Pancreas (tissue), 10 donors: ENCODE results near the gene PRUNE1. TPM values are rescaled to one million over a fixed set of nuclear protein-coding genes. Genes with fewer than 3 reads are reported as not detected.
A peak's percentile ranks its signal among the peaks of the same experiment; 100 is the strongest.

Source experiments
- ATAC-seq, 4 donors: fragments of 200-7000 bp; cut with Tn5 transposase; one replicate each; pipeline versions ENCODE4 v1.8.0 to v1.9.1; 2020; ENCODE audit warnings: mild to moderate bottlenecking in 4 of 4, moderate library complexity in 4 of 4
- DNase-seq, 6 donors: peaks; one replicate each; pipeline ENCODE4 v3.0.0-alpha.2; 2020
- FAIRE-seq: peaks from 2 replicates; lab custom pipeline; 2012; peaks lifted over from hg19 to GRCh38; lab: Jason Lieb, UNC
- H3K27ac ChIP-seq, 4 donors: fragments of 200-600 bp; sonication (generic); 1 replicate in 3 of 4; 2 replicates in 1 of 4; pipeline versions ENCODE4 v1.5.0 to v1.8.0; 2020
- H3K27me3 ChIP-seq, 4 donors: fragments of 200-600 bp; one replicate each; pipeline ENCODE4 v1.8.0; 2021
- H3K36me3 ChIP-seq, 3 donors: fragments of 200-600 bp; sonication (generic) in 1 of 3; one replicate each; pipeline versions ENCODE4 v1.5.0 to v1.8.0; 2020 to 2021
- H3K4me1 ChIP-seq, 3 donors: fragments of 200-600 bp; one replicate each; pipeline ENCODE4 v1.8.0; 2021
- H3K4me3 ChIP-seq, 4 donors: fragments of 200-600 bp; sonication (generic) in 2 of 4; one replicate each; pipeline versions ENCODE4 v1.5.0 to v1.8.0; 2020 to 2021
- H3K9me3 ChIP-seq, 4 donors: fragments of 200-600 bp; one replicate each; pipeline ENCODE4 v1.8.0; 2021
- WGBS, 2 donors: extraction: QIAGEN DNeasy Blood & Tissue Kit; methylation state at CpG; one replicate each; pipeline ENCODE4 v1.1.7; 2013; 5-methylcytosine and 5-hydroxymethylcytosine counted together
- intact Hi-C, 3 donors: fragments of 100-400 bp; cut with DNase I; formaldehyde crosslinking; loops; one replicate each; pipeline versions ENCODE4 v1.11.1 to v1.14.2; 2022
- polyA plus RNA-seq, 2 donors: library from polyadenylated mRNA; stranded (reverse); fragments of 200-250 nt; gene quantifications; one replicate each; pipeline ENCODE4 v1.2.3, GENCODE V29; 2013
- total RNA-seq, 6 donors: library from RNA; stranded (reverse); fragmentation: NEBNext Ultra II Directional in 4 of 6; extraction: Animal tissue kit (Norgen Biotek cat#: 25700) in 4 of 6; gene quantifications; one replicate each; pipeline versions ENCODE4 v1.2.1 to v1.2.4, GENCODE V29; 2021 to 2023
- TF ChIP-seq, protein P1 (sequence below), 4 donors: fragments of 200-600 bp; sonication (generic) in 3 of 4; IDR thresholded peaks; one replicate each; pipeline versions ENCODE4 v1.5.0 to v1.8.0; 2021; ENCODE audit warnings: antibody characterized with exemption in 4 of 4
- donor health status: healthy with polysubstance abuse.
- donor health status: DM: no; HTN: no; CAD: no; lungs with moderate emphysema.
- donor health status: DM: no; HTN: no; CAD: no.
- donor health status: control.
- donor health status: control.
- donor health status: Bipolar disorder and iron deficiency.
- donor health status: DM: yes; HTN: yes; CAD: no.
- donor health status: DM: no; HTN: no; CAD: no.
- donor health status: DM: no; HTN: no; CAD: no.
- donor health status: DM: yes; HTN: yes; CAD: no.

PRUNE1 gene
- total and polyA plus RNA-seq, 8 donors = 6.4 to 16.7 (median 8.1) TPM

DNA sequence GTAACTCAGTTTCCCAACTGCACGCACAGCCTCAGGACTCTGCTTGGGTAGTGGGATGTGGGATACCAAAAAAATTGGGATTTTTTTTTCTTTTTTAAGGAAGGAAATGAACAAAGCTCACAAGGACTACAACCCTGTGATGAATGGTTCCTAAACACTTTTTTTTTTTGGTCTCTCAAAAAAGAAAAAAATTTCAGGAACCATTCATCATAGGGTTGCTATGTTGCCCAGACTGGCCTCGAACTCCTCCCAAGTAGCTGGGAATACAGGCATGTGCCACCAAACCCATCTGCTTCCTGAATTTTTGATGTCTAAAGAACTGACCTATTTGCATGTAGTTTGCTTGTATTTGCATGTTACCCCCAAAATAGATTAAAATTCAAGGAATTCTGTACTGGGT lies 8.3 kb upstream of the PRUNE1 start:
- H3K27me3 ChIP-seq = no peaks in the 10 kb centered on the region
- no peak for ATAC-seq
- peaks cover 0 to 57% (median 26%) of the 10 kb centered on the region in 3 donors for H3K36me3 ChIP-seq
- no peak overlapping the region for H3K27ac ChIP-seq
- 85 to 90% methylated on average over 2 of the region's 2 CpGs for WGBS, 2 donors
- no peak for DNase-seq
- FAIRE-seq = no peak
- intact Hi-C loops = loop anchor here in 1 of 3 donors (10.0 kb wide), 1 partner anchor 185 kb away; no protein-coding TSS in a partner anchor
- H3K4me1 ChIP-seq = peaks cover 0 to 21% (median 0%) of the 10 kb centered on the region in 3 donors
- H3K9me3 ChIP-seq = no peaks in the 10 kb centered on the region
- TF ChIP-seq, protein P1, sequence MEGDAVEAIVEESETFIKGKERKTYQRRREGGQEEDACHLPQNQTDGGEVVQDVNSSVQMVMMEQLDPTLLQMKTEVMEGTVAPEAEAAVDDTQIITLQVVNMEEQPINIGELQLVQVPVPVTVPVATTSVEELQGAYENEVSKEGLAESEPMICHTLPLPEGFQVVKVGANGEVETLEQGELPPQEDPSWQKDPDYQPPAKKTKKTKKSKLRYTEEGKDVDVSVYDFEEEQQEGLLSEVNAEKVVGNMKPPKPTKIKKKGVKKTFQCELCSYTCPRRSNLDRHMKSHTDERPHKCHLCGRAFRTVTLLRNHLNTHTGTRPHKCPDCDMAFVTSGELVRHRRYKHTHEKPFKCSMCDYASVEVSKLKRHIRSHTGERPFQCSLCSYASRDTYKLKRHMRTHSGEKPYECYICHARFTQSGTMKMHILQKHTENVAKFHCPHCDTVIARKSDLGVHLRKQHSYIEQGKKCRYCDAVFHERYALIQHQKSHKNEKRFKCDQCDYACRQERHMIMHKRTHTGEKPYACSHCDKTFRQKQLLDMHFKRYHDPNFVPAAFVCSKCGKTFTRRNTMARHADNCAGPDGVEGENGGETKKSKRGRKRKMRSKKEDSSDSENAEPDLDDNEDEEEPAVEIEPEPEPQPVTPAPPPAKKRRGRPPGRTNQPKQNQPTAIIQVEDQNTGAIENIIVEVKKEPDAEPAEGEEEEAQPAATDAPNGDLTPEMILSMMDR (IDR thresholded peaks at IDR 0.05) = no peak
- H3K4me3 ChIP-seq = no peak overlapping the region

DNA sequence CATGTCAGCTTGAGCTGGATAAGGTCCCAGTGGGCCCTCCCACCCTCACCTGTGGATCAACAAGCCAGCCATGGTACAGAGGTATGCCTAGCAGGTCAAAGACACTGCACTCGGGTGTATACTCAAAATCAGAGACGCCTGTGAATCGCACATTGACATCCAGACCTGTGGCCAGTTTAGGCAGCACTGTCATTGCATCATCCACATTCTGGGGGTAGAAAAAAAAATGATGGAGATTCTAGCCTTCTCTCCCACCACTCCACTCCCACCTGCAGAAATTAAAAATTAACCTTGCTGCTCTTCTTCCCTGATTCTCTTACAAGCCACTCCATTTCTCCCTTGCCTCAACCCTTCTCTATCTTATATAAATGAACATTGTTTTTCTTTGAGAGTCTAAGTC lies 7.8 kb upstream of the PRUNE1 start:
- DNase-seq = no peak
- FAIRE-seq = no peak
- intact Hi-C loops = no loop called here
- Histone ChIP-seq H3K27me3 (no peaks in the 10 kb centered on the region), H3K27ac (no peak overlapping the region), H3K4me3 (no peak overlapping the region), H3K9me3 (no peaks in the 10 kb centered on the region), H3K4me1 (peaks cover 0 to 21% (median 0%) of the 10 kb centered on the region in 3 donors), H3K36me3 (peaks cover 0 to 57% (median 26%) of the 10 kb centered on the region in 3 donors)
- TF ChIP-seq, protein P1 (IDR thresholded peaks at IDR 0.05) = no peak
- ATAC-seq = no peak
- WGBS, 2 donors = 92 to 94% methylated on average over 3 of the region's 3 CpGs

DNA sequence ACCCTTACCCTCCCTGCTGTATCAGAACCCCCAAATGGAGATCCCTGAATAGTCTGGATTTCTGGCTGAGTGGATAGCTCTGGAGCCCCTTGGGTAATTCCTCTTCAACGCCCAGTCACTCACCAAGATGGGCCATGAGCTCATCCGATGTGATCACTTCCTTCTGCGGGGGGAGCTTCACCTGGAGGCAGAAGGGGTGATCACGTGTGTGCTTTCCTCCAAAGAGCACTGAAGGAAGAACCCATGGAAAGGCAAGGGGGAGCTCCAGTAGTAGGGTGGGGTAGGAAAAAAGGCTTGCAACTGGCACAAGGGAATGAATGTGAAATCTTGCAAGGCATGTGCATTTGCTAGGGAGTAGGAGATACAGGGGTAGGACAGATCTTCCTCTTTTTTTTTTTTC lies 6.6 kb upstream of the PRUNE1 start:
- Histone ChIP-seq H3K4me3 (no peak overlapping the region), H3K4me1 (peaks cover 0 to 21% (median 0%) of the 10 kb centered on the region in 3 donors), H3K9me3 (no peaks in the 10 kb centered on the region), H3K36me3 (peaks cover 0 to 54% (median 26%) of the 10 kb centered on the region in 3 donors), H3K27ac (no peak overlapping the region), H3K27me3 (no peaks in the 10 kb centered on the region)
- WGBS, 2 donors = 81 to 83% methylated on average over 4 of the region's 4 CpGs
- TF ChIP-seq, protein P1 (IDR thresholded peaks at IDR 0.05) = no peak
- intact Hi-C loops = no loop called here
- no peak for DNase-seq
- FAIRE-seq = no peak
- ATAC-seq = no peak

DNA sequence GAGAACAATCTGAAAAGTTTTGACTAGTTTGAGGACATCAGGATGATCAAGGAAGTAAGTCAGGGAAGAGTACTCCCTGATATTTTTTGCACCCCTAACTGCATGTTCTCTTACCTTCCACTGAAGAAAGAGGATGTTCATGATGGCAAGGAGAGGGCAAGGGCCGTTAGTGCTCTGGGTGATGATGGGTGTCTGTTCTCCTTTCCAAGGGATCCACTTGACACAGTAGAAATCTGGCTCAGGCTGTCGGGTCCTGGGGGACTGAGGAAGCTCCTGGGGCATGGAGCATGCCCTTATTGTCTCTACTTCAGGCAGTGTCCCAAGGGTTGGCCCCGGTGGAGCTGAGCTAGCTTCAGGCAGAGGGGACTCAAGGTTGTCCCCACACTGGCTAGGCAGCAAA lies 6.2 kb upstream of the PRUNE1 start:
- intact Hi-C loops = no loop called here
- TF ChIP-seq, protein P1 (IDR thresholded peaks at IDR 0.05) = no peak
- DNase-seq (no peak), ATAC-seq (no peak), FAIRE-seq (no peak)
- Histone ChIP-seq H3K4me3 (no peak overlapping the region), H3K27me3 (no peaks in the 10 kb centered on the region), H3K9me3 (no peaks in the 10 kb centered on the region), H3K36me3 (peaks cover 0 to 49% (median 26%) of the 10 kb centered on the region in 3 donors), H3K27ac (no peak overlapping the region), H3K4me1 (peaks cover 2 to 23% (median 3%) of the 10 kb centered on the region in 3 donors)
- 65 to 77% methylated on average over 3 of the region's 3 CpGs for WGBS, 2 donors

DNA sequence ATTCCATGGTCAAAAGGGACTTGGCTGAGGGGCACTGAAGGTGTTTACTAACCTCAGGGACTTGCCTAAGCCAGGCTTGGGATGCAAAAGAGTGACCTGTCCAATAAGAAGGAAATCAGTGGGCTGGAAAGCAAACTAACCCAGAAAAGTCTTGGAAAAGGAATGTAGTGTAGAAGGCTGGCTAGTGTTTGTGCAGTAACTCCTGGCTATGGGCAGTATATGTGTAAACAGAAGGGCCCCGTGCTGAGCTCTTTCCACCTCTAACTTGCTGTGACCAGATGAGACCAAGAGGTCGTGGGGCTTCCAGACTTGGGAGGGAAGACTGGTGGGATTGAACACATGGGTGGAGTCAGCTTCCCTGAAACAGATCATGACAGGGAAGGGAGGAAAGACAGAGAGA lies 5.6 kb upstream of the PRUNE1 start:
- DNase-seq (no peak), FAIRE-seq (no peak), ATAC-seq (no peak)
- no peaks in the 10 kb centered on the region for H3K9me3 ChIP-seq
- TF ChIP-seq, protein P1 (IDR thresholded peaks at IDR 0.05) = no peak
- peaks cover 0 to 44% (median 20%) of the 10 kb centered on the region in 3 donors for H3K36me3 ChIP-seq
- peak overlapping the region in 1 of 4 donors; percentile 11 for H3K27ac ChIP-seq
- 10 to 15% methylated on average over 2 of the region's 2 CpGs for WGBS, 2 donors
- peak overlapping the region in 1 of 4 donors; percentile 67 for H3K4me3 ChIP-seq
- intact Hi-C loops = no loop called here
- H3K27me3 ChIP-seq = no peaks in the 10 kb centered on the region
- peaks cover 8 to 29% (median 8%) of the 10 kb centered on the region in 3 donors for H3K4me1 ChIP-seq
